OCI-LY3 (cell line): ENCODE measurements around the gene MSL1.

Experiments
- EZH2phosphoT487 ChIP-seq: fragments of 200-600 bp; shearing (Covaris generic); IDR thresholded peaks from 2 replicates; pipeline ENCODE4 v1.6.1; 2018; ENCODE audit warnings: antibody characterized with exemption, mixed run types, low read depth
- TF ChIP-seq, protein P1 (sequence below): fragments of 200-600, 300-600 bp; sonication (generic); IDR thresholded peaks from 2 replicates; pipeline ENCODE4 v1.5.1; 2014; ENCODE audit warnings: antibody characterized with exemption, low read length, low read depth

DNA sequence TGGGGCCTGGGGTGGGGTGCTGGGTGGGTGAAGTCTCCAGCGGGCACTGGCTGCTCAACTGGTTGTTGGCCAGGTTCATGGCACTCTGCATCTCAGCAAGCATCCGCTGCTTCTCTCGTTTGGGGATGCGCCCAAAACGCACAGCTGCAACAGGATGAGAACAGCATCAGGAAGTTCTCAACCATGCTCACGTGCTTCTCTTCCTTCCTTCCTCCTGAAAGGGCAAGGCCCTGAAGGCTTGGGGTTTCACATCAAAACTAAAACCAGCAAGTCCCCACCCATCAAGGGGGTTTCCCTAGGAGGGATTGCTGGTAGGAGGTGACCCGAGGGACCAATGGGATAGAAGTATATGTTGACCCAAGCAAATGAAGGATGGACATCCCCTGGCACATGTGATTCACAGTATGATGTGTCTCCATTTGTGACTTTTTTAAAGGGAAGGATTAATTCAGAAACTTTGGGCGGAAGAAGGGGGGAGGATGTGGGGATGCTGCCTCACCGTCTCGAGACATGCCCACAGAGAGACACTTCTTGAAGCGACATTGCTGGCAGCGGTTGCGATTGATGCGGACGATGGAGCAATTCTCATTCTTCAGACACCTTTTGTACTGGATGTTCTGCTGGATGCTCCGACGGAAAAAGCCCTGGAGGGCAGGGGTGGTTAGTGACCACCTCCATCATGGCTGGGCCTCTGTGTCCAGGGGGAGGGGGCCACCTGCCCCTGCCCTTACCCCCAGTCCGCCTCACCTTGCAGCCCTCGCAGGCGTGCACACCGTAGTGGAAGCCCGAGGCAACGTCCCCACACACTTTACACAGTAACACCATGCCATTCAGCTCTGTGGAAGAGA lies 25.6 kb upstream of the MSL1 start:
- TF ChIP-seq, protein P1, sequence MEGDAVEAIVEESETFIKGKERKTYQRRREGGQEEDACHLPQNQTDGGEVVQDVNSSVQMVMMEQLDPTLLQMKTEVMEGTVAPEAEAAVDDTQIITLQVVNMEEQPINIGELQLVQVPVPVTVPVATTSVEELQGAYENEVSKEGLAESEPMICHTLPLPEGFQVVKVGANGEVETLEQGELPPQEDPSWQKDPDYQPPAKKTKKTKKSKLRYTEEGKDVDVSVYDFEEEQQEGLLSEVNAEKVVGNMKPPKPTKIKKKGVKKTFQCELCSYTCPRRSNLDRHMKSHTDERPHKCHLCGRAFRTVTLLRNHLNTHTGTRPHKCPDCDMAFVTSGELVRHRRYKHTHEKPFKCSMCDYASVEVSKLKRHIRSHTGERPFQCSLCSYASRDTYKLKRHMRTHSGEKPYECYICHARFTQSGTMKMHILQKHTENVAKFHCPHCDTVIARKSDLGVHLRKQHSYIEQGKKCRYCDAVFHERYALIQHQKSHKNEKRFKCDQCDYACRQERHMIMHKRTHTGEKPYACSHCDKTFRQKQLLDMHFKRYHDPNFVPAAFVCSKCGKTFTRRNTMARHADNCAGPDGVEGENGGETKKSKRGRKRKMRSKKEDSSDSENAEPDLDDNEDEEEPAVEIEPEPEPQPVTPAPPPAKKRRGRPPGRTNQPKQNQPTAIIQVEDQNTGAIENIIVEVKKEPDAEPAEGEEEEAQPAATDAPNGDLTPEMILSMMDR: no peak
- TF ChIP-seq EZH2phosphoT487: no peak
